Effector CD4-positive, alpha-beta T cell (primary cell): ENCODE measurements around the gene VASP.

Source experiments
- DNase-seq: peaks from one replicate; pipeline ENCODE4 v3.0.0-alpha.2; 2020

The VASP gene

DNA sequence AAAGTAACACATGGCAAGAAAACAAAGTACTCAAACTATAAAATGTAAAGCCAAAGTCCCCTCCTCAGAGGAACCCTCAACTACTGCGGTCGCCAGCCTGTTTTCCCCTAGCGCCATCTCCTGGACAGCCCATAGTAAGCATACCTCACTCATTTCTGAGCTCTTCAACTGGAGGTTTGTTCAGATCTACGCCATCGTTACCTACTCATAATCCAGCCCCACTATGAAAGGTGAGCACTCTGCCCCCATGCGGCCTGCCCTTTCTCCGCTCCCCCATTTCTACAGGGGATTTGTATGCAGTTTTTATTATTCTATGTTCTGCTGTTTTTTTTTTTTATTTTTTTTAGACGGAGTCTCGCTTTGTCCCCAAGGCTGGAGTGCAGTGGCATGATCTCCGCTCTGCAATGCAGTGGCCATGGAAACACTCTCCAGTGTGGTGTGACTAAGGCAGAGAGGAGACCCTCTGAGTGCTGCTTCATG, 51.2 kb downstream of the VASP start:
- DNase-seq = peak; percentile 57

DNA sequence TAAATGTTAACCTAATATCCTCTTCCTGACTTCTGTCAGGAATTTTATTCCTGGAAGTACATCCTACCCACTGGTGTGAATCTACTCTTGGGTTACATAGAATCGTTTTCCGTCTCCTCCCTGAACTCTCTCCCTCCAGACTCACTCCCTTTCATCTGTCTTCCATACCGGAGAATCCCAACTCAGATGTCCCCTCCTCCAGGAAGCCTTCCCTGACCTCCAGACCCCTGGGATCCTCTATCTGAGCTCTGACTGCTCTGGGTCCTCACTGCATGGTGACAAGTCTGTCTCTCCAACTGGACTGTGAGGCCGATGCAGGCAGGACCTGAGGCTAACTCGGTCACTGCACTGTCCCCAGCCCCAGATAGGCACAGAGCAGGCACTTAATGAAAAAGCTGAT, 52.8 kb downstream of the VASP start:
- no peak for DNase-seq

DNA sequence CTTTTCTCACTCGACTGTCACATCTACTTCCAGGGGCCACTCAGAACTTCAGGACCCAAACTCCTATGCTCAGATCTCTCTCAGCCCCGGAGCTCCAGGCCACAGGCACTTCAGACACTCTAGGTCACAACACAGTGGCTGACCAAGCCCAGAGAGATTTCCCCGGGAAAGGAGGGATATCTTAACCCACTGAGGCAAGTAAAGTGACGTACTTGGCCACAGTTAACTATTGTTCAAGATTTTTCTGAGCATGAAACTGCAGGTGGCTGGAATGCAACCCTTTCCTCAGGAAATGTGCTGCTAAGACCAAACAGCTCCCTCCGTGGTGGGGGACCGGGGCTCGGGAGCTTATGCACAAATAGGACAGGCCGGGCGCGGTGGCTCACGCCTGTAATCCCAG, 53.4 kb downstream of the VASP start:
- no peak for DNase-seq

DNA sequence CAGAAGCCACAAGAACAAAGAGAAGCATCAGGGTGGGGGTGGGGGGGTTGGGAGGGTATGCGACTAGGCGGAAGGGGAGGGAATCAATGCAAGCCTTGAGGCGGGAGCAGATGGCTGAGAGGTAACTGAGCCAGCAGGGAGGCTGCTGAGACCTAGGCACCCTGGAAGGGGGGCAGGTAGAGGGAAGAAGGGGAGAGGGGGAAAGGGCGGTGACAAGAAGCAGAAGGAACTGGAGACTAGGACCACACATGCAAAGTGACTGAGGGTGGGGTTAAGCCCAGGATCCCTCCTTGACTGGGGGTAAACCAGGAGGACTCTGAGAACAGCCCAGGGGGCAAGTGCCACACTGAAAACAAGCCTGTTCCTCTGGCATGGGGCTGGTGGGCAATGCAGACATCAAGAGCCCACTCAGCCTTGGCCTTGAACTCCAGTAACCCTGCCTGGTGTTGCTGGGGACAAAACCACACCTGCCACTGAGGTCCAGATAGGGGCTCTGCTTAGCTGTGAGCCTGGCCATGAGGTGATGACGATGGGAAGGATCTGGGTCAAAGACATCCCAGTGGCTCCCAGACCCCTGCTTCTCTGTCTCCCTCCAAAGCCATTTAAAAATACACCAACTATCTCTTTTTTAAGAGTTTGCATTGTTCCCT, 57.0 kb downstream of the VASP start:
- no peak for DNase-seq

DNA sequence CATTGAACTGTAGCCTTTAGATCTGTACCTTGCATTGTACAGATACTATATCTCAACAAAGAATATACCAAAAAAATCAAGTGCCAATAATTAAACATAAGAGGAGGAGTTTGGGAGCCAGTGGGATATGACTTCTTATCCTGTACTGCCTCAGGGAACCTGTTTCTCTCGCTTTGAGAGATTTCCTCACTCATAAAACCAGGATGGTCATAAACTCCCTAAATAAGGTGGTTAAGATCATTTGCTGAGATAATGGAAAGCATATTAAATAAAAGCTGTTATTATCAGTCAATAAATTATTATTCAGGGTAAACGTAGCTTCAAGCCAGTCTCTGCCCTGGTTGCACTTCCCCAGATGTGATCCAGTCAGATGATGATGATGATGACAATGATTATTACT, 60.3 kb downstream of the VASP start:
- no peak for DNase-seq

DNA sequence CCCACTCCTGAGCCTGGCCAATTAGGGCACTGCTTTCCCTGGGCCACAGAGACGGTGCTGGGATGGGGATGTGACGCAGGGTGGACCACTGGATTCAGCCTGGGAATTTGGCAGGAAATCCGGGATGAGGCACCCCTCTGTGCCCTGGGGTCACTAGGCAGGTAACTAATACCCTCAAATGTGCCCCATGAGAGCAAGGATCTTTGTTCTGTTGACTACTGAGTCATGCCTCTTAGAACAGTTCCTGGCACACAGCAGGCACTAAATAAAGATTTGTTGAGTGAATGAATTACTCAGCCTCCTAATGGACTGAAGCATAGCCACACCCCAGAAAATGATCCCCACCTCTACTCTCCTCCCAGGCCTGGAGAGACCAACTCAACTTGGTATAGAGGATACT, 61.5 kb downstream of the VASP start:
- DNase-seq = no peak

DNA sequence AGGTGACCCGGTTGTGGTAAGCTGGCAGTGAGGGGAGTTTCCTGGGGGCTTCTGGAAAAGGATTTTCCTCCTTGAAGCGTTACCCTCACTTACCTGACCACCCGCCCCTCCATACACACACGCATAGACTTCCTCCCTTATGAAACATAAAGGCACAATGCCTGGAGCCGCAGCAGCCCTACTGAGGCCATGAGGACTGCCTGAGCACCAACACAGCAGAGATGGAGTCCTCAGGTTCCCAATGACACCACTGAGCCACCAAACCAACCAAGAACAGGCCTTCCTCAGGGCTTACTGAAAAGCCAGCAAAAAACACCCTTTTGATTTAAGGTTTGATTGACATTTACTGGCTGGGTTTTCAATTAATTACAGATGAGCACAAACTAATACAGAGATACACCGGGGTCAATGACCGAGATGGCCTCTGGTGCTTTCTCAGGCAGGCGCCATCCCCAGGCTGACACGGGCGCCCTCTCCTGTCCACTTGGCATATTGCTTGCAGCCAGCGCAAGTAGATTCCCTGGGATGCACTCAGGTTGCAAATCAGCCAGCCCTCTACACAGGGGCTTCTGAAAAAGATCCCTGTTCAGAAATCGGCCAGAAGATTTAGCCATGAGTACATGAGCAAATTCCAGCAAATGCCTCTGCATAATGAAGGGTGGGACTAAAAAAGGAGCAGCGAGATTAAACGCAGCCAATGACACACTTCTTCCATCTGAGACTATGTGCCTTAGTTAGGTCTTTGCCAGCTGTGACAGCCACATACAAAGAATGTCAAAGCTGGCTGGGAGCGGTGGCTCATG, 62.5 kb downstream of the VASP start:
- DNase-seq = peak; percentile 37

DNA sequence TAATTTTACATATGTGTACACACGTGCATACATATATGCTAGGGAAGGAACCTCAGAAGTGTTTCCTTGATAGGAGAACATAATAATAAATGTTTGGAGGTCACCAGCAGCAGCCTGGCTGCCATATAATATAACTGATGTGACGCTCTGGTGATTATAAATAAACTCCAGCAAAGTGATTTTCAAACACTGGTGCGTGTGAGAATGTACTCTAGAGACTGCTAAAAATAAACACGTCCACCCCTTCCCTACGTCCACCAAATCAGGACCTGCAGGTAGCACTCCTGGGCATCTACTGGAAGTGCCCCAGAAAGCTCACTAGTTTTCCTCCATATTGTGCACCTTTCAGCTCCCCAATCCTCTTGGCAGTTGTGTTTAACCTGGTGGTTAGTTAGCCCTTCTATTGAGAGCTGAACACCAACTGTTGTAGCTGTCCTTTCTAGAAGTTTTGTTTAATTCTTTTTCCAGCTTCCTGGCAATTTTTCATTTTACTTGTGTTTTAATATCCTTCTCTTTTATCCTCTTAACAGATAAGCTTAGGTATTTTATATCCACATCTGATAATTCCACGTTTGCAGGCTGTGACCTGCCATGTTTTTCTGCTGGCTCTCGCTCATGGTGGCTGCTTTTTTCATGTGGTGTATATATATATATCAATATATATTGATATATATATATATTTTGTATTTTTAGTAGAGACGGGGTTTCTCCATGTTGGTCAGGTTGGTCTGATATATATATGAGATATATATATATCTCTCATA, 64.4 kb downstream of the VASP start:
- no peak for DNase-seq

DNA sequence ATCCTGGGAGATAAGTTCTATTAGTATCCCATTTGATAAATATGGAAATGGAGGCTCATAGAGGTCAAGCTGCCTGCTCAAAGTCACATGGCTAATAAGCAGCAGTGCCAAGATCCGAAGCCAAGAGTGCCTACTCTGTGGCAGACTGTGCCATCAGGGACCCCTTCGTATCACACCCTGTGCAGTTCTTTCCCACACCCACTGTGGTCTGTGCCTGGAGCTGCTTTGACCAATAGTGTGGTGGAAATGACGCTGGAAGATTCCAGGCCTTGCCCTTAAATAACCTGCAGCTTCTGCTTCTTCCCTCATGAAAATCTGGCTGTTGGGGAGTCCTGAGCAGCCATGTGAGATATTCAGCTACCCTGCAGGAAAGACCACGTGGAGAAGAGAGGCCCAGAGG, 67.2 kb downstream of the VASP start:
- DNase-seq = no peak

DNA sequence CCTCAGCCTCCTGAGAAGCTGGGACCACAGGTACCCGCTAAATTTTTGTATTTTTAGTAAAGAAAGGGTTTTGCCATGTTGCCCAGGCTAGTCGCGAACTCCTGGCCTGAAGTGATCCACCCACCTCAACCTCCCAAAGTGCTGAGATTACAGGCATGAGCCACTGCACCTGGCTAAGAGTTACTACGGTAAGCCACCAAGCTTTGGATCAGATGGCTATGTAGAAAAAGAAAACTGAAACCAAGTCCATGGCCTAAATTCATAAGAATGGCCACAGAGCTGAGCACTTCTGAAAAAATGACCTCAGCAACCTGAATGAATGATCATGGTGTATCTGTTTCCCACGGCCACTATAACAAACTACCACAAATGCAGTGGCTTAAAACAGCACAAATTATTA, 67.9 kb downstream of the VASP start:
- DNase-seq = no peak
